ENCODE results near the gene HYLS1.

The HYLS1 gene

GRCh38 chr11:125935618-125936199 is 48.2 kb downstream of the HYLS1 start:
- TF ChIP-seq, protein P1, sequence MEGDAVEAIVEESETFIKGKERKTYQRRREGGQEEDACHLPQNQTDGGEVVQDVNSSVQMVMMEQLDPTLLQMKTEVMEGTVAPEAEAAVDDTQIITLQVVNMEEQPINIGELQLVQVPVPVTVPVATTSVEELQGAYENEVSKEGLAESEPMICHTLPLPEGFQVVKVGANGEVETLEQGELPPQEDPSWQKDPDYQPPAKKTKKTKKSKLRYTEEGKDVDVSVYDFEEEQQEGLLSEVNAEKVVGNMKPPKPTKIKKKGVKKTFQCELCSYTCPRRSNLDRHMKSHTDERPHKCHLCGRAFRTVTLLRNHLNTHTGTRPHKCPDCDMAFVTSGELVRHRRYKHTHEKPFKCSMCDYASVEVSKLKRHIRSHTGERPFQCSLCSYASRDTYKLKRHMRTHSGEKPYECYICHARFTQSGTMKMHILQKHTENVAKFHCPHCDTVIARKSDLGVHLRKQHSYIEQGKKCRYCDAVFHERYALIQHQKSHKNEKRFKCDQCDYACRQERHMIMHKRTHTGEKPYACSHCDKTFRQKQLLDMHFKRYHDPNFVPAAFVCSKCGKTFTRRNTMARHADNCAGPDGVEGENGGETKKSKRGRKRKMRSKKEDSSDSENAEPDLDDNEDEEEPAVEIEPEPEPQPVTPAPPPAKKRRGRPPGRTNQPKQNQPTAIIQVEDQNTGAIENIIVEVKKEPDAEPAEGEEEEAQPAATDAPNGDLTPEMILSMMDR (IDR thresholded peaks at IDR 0.05; ENCODE audit: insufficient read depth, missing control alignments), result no peak
- DNase-seq (ENCODE audit: insufficient read length, low spot score) (no peak), FAIRE-seq (no peak)

DNA sequence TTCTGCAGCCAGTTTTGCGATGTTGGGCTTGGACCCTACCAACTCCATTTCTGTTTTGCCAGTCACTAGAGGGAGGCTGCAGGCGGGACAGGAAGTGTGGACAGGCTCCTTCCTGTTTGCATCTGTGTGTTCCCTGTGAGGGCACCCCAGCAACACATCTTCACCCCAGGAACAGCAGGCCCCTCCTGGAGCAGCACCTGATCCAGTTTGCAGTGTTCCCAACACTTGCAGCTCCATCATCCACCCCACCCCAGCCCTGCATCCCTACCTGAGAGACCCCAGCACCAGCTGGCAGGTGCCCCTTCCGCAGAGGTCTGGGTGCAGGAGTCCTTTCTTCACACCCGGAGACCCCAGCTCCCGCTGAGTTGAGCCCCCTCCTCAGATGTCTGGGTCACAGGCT is 51.0 kb downstream of the HYLS1 start:
- no peak for FAIRE-seq
- no peak for DNase-seq (ENCODE audit: insufficient read length, low spot score)
- TF ChIP-seq, protein P1 (IDR thresholded peaks at IDR 0.05; ENCODE audit: insufficient read depth, missing control alignments), result no peak

- FAIRE-seq, result no peak
- no peak for DNase-seq (ENCODE audit: insufficient read length, low spot score)
- TF ChIP-seq, protein P1 (IDR thresholded peaks at IDR 0.05; ENCODE audit: insufficient read depth, missing control alignments), result no peak
These were observed 51.6 kb downstream of the HYLS1 start for GRCh38 chr11:125939081-125939521.

GRCh38 chr11:125940145-125940544 is 52.7 kb downstream of the HYLS1 start:
- no peak for DNase-seq (ENCODE audit: insufficient read length, low spot score)
- no peak for FAIRE-seq
- TF ChIP-seq, protein P1 (IDR thresholded peaks at IDR 0.05; ENCODE audit: insufficient read depth, missing control alignments), result no peak

DNA sequence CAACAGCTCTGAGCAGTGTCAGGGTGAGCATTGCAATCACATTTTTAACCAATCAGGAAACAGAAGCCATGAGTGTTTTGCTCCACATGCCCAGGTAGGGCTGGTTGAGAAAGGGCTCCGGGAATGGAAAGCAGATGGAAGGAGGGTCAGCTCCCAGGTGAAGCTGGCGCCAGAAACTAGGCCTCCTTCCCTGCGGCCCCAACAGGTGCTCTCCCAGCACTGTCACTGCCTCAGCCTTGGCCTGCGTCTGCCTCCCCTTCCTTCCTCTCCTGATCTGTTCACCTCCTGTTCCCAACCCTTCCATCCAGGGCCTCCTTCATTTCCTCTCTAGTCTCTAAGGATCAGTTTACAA is 53.8 kb downstream of the HYLS1 start:
- DNase-seq (ENCODE audit: insufficient read length, low spot score), result no peak
- TF ChIP-seq, protein P1 (IDR thresholded peaks at IDR 0.05; ENCODE audit: insufficient read depth, missing control alignments), result no peak
- no peak for FAIRE-seq

DNA sequence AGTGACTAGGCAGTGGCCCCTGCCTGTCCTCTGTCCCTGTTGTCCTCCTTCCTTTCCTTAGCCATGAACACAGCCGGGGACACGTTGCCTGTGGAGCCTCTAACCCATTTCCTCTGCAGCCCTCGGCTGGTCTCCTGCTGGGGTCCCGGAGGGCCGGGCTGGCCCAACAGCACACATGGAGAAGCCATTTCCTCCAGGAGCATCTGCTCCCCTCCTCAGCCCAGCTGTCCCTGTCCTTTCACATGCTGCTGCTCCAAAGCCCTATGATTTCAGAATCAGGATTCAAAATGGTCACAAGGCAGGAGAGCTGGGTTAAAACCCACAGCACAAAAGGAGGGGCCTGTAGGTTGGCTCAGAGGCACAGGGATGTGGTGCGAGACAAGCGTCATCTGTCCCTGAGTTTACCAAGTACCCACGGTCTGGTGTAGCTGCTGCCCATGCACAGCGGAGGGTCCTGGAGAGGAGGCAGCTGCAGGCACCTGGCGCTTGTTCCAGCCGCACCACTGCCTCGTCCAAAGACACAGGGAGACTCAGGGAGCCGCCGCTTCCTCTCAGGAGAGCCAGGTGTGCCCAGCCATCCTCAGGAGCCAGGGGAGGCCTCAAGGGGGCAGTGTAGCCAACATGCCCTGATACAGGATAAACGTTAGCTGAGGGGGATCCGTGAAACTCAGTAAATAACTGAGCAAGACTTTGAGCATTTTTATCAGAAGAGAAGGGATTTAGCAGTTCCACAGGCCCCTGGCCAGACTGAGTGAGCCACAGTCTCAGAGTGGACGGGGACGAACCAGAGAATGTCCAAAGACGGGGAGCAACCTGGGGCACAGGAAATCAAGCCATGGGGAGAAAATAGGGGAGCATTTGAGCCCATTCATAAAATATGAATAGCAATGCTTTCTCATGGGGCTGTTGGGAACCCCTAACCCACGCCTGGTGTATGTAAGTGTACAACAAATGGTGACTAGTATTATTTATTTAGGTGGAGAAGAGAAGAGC is 54.4 kb downstream of the HYLS1 start:
- DNase-seq (ENCODE audit: insufficient read length, low spot score) (peak; percentile 59), FAIRE-seq (no peak)
- TF ChIP-seq, protein P1 (IDR thresholded peaks at IDR 0.05; ENCODE audit: insufficient read depth, missing control alignments), result peak; percentile 85
